Stimulated activated CD4-positive, alpha-beta T cell treated with anti-CD3 and anti-CD28 coated beads, Interleukin-12 subunit alpha, Interleukin-12 subunit beta, amount 100 ng/mL, for 24 hours (primary cell): ENCODE results near the gene B4GALT5.
"Not testable (repeated sequence)": the region's sequence is repeated elsewhere in the genome, so short reads cannot be mapped to it uniquely, and the experiment has no call there.

Experiments used
- DNase-seq, 2 experiments: peaks; one replicate each; pipeline ENCODE4 v3.0.0-alpha.2; 2020; ENCODE audit warnings: low read depth in 2 of 2

Gene B4GALT5

GRCh38 chr20:49729780-49730179 lies 16.1 kb upstream of the B4GALT5 start:
- DNase-seq, result no peak

- no peak for DNase-seq
These were observed 14.5 kb upstream of the B4GALT5 start for GRCh38 chr20:49727894-49728885.

DNA sequence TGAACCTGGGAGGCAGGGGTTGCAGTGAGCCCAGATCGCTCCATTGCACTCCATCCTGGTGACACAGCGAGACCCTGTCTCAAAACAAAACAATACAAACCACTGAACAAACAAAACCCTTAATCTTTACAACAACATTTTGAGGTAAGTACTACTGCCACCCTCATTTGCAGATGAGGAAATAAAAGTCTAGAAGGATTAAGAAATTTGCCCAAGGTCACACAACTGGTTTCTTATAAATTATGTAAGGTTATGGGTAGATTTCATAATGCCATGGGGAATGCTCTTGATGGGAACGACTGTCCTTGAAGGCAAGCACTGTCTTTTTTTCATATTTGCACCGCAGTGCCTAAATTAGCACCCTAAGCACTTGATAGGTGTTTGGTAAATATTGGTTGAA lies 13.8 kb upstream of the B4GALT5 start:
- DNase-seq, result no peak

- DNase-seq, result no peak
These were observed 12.0 kb upstream of the B4GALT5 start for GRCh38 chr20:49725694-49726093.

GRCh38 chr20:49725224-49725606 lies 11.5 kb upstream of the B4GALT5 start:
- not testable (repeated sequence) for DNase-seq

GRCh38 chr20:49724408-49725223 lies 10.9 kb upstream of the B4GALT5 start:
- DNase-seq, result no peak

DNA sequence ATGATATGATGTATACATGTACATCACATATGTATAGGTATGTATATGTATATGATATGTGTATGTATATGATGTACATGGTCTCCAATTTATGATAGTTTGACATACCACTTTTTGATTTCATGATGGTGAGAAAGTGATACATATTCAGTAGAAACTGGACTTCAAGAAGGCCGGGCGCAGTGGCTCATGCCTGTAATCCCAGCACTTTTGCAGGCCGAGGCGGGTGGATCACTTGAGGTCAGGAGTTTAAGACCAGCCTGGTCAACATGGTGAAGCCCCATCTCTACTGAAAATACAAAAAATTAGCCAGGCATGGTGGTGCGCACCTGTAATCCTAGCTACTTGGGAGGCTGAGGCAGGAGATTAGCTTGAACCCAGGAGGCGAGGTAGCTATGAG lies 10.1 kb upstream of the B4GALT5 start:
- DNase-seq, result not testable (repeated sequence)

GRCh38 chr20:49721326-49721725 lies 7.6 kb upstream of the B4GALT5 start:
- DNase-seq, result not testable (repeated sequence)

DNA sequence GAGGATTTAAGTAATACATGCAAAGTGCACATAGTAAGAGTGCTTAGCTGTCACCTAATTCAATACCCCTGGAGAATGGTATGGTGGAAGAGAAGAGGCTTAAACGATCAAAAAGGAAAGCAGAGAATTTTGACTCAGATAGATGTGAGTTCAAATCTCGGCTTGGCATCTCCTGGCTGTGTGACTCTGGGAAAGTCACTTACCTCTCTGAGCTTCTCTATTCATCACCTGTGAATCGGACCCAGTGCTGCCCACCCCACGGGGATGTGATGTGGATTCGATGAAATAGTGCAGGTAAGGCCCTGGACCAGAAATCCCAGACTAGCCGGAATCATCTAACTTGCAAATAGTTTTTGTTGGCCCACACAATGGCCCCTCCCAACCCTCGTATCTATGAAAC lies 1.8 kb upstream of the B4GALT5 start:
- no peak for DNase-seq

GRCh38 chr20:49712996-49713752 lies 504 bp downstream of the B4GALT5 start:
- DNase-seq, result no peak

- no peak for DNase-seq
These were observed 1.1 kb downstream of the B4GALT5 start for GRCh38 chr20:49712646-49712995.

DNA sequence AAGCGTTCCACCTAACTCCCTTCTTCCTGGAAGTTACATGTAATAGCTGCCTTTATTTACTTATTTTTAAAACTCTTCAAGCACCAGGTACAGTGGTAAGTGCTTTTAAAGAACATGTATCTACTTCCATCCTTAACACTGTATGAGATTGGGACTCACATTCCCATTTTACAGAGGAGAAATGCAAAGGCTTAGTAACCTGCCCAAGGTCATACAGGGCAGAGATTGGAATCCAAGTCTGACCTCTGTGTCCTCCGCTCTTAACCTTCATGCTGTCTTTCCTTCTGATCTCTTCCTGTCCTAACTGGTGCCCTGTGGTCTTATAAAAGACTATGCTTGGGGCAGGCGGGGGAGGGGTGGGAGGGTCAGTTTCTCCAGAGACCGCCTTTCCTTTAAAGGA lies 1.6 kb downstream of the B4GALT5 start:
- DNase-seq, result no peak

DNA sequence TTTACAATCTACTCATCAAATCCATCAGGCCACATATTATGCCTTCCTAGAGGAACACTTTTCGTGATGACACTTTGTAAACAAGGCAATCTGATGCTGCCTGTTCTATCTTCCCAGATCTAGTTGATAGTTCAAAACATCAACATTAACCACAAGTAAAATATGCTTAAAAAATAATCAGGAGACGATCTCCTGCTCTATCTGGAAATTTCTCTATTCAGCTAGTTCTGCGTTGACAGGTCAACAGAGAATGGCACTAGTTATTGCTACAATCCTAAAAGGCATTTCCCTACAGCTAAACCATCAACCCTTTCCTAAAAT lies 2.1 kb downstream of the B4GALT5 start:
- no peak for DNase-seq

- no peak for DNase-seq
These were observed 2.6 kb downstream of the B4GALT5 start for GRCh38 chr20:49710971-49711666.

- DNase-seq, result no peak
These were observed 6.6 kb downstream of the B4GALT5 start for GRCh38 chr20:49707118-49707517.

DNA sequence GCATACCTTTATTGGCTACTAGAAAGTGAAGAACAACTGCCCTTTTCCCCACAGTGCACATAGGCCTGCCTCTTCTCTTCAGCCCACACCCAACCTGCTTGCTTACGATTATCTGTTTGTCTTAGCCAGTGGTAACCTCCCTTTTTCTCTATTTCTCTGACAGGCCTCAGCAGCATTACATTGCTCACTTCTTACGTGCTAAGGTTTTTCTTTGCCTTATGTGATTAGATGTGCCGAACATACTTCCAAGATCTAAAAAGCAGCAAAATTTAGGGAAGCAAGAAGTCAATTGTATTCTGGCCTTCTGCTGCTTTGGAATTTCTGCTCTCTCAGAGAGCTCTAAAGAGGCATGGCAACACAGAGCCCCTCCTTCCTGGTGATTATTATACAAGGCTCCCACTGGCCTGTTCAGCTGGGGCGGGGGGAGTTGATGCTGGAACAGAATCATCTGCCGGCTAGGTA lies 7.0 kb downstream of the B4GALT5 start:
- DNase-seq, result no peak

DNA sequence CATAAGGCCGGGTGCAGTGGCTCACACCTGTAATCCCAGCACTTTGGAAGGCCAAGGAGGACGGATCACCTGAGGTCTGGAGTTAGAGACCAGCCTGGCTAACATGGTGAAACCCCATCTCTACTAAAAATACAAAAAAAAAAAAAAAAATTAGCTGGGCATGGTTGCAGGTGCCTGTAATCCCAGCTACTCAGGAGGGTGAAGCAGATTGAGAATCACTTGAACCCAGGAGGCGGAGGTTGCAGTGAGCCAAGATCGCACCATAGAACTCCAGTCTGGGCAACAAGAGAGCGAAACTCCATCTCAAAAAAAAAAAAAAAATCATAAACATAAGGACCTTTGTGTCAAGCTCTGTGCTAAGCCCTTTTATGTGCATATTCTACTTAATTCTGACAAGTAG lies 7.8 kb downstream of the B4GALT5 start:
- not testable (repeated sequence) for DNase-seq

DNA sequence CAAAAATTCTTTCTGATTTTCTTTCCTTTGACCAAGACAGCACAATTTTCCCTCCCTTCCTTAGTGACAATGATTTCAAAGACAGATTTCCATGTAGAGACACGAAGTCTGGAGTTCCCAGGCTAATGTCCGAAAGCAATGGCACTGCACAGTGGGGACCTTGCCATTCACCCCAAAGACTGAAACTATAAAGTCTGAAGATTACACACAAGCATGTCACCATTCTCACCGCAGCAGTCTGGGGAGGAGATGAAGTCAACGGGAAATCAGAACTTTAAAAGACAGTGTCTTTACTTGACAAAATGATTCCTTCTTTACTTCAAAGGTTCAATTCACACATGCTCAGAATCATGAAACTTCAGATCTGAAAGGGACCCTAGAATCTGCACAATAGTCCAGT lies 8.3 kb downstream of the B4GALT5 start:
- no peak for DNase-seq

GRCh38 chr20:49704932-49705336 lies 8.7 kb downstream of the B4GALT5 start:
- DNase-seq, result no peak

DNA sequence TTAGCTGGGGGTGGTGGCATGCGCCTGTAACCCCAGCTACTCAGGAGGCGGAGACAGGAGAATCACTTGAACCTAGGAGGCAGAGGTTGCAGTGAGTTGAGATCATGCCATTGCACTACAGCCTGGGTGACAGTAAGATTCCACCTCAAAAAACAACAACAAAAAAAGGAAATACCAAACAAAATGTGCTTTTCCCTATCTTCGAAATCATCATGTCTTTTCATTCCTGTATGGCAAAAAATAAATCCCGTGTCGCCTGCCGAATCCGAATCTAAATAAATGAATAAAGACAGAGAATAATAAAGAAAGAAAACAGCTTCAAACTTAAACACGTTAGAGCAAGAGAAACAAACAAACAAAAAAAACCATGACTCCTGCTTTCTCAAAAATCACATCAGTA lies 11.8 kb downstream of the B4GALT5 start:
- no peak for DNase-seq

GRCh38 chr20:49701241-49701790 lies 12.4 kb downstream of the B4GALT5 start:
- no peak for DNase-seq
